PC-9 (cell line): Measurements from ENCODE around the gene NELFCD.

Experiments used
- EZH2 ChIP-seq: fragments of 200-600 bp; sonication (generic); IDR thresholded peaks from 2 replicates; pipeline ENCODE4 v1.8.0; 2017; ENCODE audit warnings: antibody characterized with exemption, low read depth
- TF ChIP-seq, protein P1 (sequence below): fragments of 200-600 bp; sonication (generic); conservative IDR thresholded peaks from 2 replicates; pipeline ENCODE4 v1.6.1; 2017; ENCODE audit warnings: mixed run types, antibody characterized with exemption, mild to moderate bottlenecking, moderate library complexity

DNA sequence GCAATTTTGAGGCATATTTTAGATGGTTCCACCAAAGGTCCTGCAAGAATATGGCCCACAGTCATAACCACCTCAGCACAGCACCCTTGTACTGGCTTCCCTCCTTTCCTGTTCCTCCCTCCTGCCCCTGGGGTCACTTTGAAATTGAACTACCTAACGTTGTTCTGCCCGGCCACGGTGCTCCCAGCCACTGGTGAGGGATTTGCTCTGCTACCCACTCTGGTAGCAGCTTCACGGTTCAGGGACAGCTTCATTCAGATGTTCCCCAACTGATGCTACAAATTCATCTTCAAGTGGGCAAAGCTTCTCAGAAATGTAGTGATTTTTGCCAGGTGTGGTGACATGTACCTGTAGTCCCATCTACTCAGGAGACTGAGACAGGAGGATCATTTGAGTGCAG, 7.9 kb upstream of the NELFCD start:
- TF ChIP-seq, protein P1, sequence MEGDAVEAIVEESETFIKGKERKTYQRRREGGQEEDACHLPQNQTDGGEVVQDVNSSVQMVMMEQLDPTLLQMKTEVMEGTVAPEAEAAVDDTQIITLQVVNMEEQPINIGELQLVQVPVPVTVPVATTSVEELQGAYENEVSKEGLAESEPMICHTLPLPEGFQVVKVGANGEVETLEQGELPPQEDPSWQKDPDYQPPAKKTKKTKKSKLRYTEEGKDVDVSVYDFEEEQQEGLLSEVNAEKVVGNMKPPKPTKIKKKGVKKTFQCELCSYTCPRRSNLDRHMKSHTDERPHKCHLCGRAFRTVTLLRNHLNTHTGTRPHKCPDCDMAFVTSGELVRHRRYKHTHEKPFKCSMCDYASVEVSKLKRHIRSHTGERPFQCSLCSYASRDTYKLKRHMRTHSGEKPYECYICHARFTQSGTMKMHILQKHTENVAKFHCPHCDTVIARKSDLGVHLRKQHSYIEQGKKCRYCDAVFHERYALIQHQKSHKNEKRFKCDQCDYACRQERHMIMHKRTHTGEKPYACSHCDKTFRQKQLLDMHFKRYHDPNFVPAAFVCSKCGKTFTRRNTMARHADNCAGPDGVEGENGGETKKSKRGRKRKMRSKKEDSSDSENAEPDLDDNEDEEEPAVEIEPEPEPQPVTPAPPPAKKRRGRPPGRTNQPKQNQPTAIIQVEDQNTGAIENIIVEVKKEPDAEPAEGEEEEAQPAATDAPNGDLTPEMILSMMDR = no peak
- TF ChIP-seq EZH2 = no peak
